ENCODE measurements around the gene PTX3.

DNA sequence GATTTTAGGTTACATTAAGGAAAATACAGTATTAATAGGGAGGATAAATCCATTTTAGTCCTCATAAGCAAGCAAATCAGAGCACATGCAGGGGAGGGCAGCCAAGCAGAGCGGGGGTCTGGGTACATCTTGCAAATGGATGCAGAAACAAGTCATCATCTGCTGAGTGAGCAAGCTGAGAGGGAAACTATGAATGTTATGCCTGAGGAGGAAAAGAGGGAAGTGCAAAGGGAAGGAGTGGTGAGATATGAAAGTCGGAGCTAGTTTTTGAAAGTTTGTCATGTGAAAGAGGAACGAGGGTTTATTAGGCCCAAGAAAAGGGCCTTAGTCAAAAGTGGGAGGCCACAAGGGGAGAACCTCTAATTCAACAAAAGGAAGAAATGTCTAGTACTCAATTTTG lies 15.4 kb downstream of the PTX3 start:
- TF ChIP-seq POLR2A (IDR thresholded peaks at IDR 0.05) (no peak), CTCF (IDR thresholded peaks at IDR 0.05) (no peak), EP300 (IDR thresholded peaks at IDR 0.05) (no peak)

All from suprapubic skin (tissue), 3 donors.